NCI-H2171 treated with DMSO at 0.1 percent for 48 hours (cell line): ENCODE results near the gene TMSB15C.
"Not testable (repeated sequence)": the region's sequence is repeated elsewhere in the genome, so short reads cannot be mapped to it uniquely, and the experiment has no call there.

ENCODE experiments used
- DNase-seq: peaks from one replicate; lab custom pipeline; 2025; lab: John Stamatoyannopoulos, UW

The TMSB15C gene

DNA sequence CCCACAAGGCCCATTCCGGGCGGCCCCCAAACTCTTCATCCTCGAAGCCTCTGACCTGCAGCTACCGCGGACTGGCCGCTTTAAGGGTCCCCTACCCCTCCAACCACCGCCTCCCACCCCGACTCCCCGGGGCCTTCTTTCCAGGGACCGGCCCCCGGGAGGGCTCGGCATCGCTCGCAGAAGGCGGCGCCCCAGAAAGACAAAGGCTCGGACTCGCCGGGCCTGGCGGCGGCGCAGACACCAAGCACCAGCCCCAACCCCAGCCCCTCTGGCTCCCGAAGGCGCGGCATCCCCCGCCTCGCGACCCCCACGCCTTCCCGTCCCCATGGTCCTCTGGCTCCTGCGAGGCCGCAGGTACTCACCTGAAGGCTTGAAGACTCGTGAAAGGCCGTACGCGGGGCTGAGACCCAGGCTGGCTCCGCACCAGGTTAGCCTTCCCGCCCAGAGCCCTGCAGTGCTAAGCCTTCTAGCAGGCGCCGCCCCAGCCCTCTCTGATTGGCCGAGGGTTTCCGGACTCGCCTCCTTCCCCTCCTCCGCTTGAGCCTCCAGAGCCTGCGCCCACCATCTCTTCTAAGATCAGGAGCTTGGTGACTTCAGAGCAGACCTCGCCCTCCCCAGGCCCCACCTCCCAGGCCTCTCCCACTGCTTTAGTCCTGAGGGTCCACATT lies at the start of gene TMSB15C:
Gene TMSB15C, minus strand, starts transcription at position 459 of the 668 bp plus-strand sequence.
- DNase-seq, result not testable (repeated sequence)

GRCh38 chrX:104122829-104123228 lies 46.8 kb upstream of the TMSB15C start:
- no peak for DNase-seq

GRCh38 chrX:104118765-104119164 lies 42.7 kb upstream of the TMSB15C start:
- DNase-seq, result peak; percentile 55

DNA sequence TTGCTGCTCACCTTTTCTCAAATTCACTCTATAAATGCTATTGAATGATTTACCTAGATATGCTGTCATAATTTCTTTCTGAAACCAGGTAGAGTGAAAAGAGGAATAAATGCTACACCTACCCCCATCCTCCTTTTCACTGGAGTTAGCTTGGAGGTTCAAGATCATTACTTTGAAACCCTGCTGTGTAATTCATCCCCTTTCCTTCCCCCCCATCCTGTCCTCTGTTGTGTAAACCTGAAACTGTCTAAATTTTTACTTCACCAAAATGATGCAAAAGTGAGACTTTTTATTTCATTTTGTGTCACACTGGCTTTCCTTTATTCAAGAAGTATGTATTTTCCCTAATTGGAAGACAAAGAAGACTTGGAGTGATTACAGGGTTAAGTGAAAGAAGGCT lies 41.7 kb upstream of the TMSB15C start:
- DNase-seq, result no peak

DNA sequence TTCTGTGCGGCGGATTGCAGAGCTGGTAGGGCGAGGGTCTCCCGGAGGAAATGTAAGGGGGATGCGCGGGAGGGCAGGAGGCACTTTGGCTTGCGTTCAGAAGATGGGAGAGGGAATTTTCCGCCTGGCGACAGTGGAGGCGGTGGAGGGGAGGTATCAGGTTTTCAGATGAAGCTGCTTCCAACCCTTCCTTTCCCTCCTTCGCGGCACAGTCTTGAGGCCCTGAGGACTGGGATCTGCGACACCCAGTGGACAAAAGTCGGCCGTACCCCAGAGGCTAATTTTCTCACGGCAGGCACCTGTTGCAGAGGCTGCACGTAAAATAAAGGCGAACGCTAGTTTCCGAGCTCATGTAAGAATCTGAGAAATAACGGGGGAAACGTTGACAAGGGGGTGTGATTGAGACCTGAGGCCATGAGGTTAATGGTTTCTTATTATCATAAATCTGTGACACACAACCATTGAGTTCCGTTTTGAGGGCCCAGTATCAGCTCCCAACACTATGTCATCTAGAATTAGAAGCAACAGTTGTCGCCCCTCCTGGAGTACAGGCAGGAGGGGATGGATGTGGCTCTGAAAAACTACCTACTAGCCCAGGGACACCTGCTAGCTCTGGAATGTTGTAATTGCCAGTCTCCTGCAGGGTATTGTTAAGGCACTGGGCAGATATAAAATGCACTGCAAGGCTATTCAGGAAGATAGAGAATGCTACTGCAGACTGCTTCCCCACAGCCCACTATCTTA lies 37.4 kb upstream of the TMSB15C start:
- peak; percentile 73 for DNase-seq

DNA sequence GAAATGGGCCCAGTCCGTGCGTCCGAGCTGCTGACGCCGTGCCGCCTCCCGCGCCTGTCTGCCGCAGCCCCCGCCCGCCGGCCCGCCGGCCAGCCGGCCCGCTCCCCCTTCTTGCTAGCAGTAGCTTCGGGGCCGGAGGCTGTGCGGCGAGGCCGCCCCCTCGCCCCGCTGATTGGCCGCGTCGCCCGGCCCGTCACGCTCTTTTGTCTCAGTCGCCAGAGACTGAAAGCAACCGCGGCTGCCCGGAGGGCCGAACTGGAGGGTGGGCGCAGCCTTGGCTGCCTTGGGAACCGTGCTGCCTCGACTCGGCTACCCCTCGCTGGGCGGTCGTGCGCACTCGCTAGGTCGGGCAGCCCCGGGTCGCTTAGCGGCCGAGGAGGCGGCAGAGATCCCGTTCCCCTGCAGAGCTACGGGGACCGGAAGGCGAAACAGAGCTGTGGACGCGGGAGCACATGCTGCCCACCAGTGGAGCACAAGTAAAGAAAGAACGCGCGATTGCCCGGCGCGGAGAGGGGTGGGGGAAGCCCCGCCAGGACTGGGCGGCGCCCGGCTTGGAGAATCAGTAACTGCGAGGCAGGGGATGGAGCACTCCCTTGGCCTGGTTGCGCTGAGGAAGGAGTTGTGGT lies 36.4 kb upstream of the TMSB15C start, which contains the start of gene ZCCHC18:
Gene ZCCHC18, plus strand, starts transcription at position 198 of the 626 bp plus-strand sequence. CDS start 1,589 bp downstream, outside the sequence.
- peak; percentile 43 for DNase-seq

DNA sequence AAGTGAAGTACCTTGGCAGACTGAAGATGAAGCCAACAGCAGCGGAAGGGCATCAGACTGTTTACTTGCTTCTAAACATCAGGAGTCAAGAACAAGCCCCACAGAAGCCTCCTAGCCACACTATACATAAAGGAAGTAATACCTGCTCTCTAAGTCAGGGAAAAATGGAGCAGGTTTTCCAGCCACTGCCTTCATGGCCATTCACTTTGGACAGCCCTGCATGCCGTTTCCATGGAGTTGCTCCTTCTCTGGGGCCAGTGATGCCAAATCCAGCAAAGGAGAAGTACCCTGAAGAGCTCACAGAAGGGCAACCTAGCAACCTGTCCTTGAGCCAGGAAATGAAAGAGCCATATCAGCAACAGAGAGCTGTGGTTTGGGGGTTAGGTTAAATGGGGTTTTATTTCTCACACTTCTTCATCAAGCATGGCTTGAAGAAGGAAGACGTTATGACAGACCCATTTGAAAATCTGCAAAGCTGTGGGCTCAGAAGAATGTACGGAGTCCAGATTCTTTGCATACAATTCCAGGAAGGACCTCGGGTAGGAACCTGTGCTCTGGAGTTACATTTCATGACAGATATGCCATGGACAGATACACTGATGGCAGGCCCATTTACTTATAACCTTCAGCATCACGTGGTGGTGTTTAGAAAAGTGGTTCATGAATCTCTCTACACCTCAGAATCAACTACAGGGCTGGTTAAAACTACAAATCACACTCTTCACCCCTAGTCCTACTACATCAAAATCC lies 34.6 kb upstream of the TMSB15C start:
- DNase-seq, result not testable (repeated sequence)

GRCh38 chrX:104108955-104109354 lies 32.9 kb upstream of the TMSB15C start:
- DNase-seq, result no peak

- no peak for DNase-seq
These were observed 29.6 kb upstream of the TMSB15C start for GRCh38 chrX:104105330-104106262.

DNA sequence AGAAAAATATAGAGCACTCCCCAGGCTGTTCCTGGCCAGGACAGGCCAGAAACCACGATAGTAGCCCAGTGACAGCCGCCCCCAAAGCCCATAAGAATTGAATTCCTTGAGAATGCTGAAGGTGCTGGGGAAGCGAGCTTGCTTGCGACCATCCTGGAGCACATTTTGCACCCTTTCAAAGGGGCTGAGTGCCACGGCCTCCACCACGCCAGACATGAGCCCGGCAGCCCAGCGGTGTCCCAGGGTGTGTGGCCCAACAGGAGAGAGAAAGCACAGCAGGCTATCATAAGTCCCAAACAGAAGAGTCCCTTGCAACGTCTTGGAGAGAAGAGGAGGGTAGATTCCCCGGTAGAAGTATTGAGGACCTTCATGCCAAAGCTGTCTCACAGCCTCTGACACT lies 28.6 kb upstream of the TMSB15C start:
- DNase-seq, result no peak

DNA sequence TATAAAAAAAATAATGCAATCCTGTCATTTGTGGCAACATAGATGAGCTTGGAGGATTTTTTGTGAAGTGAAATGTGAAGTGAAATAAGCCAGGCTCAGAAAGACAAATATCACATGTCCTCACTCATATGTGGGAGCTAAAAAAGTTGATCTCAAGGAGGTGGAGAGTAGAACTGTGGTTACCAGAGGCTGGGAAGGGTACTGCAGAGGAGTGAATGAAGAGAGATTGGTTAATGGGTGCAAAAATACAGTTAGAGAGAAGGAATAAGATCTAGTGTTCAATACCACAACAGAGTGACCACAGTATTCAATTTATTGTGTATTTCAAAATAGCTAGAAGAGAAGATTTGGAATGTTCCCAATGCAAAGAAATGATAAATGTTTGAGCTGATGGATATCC lies 22.9 kb upstream of the TMSB15C start:
- DNase-seq, result no peak

- peak; percentile 58 for DNase-seq
These were observed 22.2 kb upstream of the TMSB15C start for GRCh38 chrX:104098151-104098808.

GRCh38 chrX:104085919-104086318 lies 9.9 kb upstream of the TMSB15C start:
- DNase-seq, result no peak

DNA sequence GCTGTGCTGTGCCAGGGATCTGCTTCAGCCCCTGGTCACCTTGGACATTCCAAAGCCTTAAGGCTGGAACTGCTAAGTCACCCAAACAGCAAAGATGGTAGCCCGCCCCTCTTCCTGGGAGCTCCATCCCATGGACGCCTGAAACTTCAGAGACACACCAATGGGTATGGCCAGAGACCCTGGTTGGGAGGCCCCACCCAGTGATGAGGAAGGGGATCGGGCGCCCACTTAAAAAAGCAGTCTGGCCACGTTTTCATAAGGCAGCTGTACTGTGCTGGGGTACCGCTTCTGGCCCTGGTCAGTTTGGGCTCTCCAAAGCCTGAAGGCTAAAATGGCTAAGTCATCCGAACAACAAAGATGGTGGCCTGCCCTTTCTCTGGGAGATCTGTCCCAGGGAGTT lies 9.4 kb upstream of the TMSB15C start:
- no peak for DNase-seq

GRCh38 chrX:104084534-104085277 lies 8.7 kb upstream of the TMSB15C start:
- DNase-seq, result no peak

DNA sequence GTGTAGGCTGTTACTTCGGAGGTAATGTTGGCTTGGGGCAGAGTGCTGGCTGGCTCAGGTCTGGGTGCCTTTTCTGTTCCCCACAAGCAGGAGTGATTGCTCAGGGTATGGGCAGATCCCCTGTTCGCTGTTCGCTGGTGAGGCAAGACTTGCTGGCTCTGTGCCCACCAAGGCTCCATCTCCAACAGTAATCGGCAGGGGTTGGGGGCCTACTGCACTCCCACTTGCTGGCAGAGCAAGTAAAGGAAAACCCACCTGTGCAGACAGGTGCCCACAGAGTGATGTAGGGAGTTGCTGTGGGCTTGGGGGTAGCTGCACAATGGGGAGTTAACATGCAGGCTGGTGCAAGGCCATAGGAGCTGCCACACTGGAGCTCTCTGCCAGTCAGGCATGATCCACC lies 8.0 kb upstream of the TMSB15C start:
- no peak for DNase-seq

GRCh38 chrX:104077854-104078253 lies 1.8 kb upstream of the TMSB15C start:
- not testable (repeated sequence) for DNase-seq

- not testable (repeated sequence) for DNase-seq
These were observed 13.4 kb downstream of the TMSB15C start for GRCh38 chrX:104062636-104063035.

GRCh38 chrX:104054956-104055355 lies 21.1 kb downstream of the TMSB15C start:
- DNase-seq, result not testable (repeated sequence)

DNA sequence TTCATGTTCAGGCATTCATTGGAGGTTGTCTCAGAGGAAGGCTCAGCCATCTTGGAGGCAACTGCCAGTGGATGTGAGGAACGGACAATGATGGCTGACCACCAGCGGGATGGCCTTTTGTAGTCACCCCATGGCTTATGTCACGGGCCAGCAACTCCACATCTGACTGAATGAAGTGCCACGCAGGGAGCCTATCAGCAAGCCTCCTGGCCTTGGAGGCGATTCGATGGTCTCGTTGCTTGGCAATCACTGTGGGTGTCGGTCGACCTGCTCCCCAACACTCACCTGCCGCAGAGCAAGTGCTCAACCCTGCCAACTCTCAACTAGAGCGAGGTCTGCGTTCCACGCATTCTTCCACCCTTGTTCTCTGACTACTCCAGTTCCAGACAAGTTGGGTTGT lies 28.9 kb downstream of the TMSB15C start:
- no peak for DNase-seq
